Common myeloid progenitor, CD34-positive (primary cell): ENCODE measurements around the gene TBC1D12.

Experiments used
- CTCF ChIA-PET: fragments of 350-600 bp; sonication (Branson Sonifier 250); formaldehyde crosslinking; loops from one replicate; lab custom pipeline; 2021; ENCODE audit warnings: antibody characterized with exemption; lab: Charles Lee
- POLR2A ChIA-PET: fragments of 350-600 bp; sonication (Branson Sonifier 250); formaldehyde crosslinking; loops from one replicate; lab custom pipeline; 2021; ENCODE audit warnings: antibody characterized with exemption; lab: Charles Lee
- DNase-seq, 3 donors: peaks; one replicate each; pipeline versions ENCODE4 v3.0.0 to v3.0.0-alpha.2; 2013
- H3K27ac ChIP-seq, 2 experiments: 1 replicate in 1 of 2; 2 replicates in 1 of 2; pipeline ENCODE4 v1.7.0; 2013; ENCODE audit warnings: inconsistent platforms in 2 of 2, low read length in 2 of 2, mild to moderate bottlenecking in 2 of 2, low read depth in 1 of 2, moderate library complexity in 1 of 2; ENCODE audit not compliant: severe bottlenecking in 2 of 2, insufficient read depth in 1 of 2, poor library complexity in 1 of 2
- H3K27me3 ChIP-seq, 5 experiments: replicated peaks in 2 of 5; 1 replicate in 3 of 5; 2 replicates in 2 of 5; pipeline versions ENCODE4 v1.6.1 to v1.7.0; 2013; ENCODE audit warnings: low read length in 4 of 5, mild to moderate bottlenecking in 2 of 5, moderate library complexity in 2 of 5, inconsistent platforms in 1 of 5; ENCODE audit not compliant: insufficient read depth in 5 of 5, control insufficient read depth in 4 of 5
- H3K36me3 ChIP-seq, 4 experiments: 1 replicate in 2 of 4; 2 replicates in 2 of 4; pipeline versions ENCODE4 v1.6.1 to v1.7.0; 2013; ENCODE audit warnings: low read length in 3 of 4, control low read depth in 1 of 4, mild to moderate bottlenecking in 1 of 4; ENCODE audit not compliant: control insufficient read depth in 4 of 4, insufficient read depth in 4 of 4
- H3K4me1 ChIP-seq, 4 experiments: 1 replicate in 3 of 4; 2 replicates in 1 of 4; pipeline versions ENCODE4 v1.6.1 to v1.7.1; 2013; ENCODE audit warnings: low read length in 3 of 4, mild to moderate bottlenecking in 3 of 4, control low read depth in 1 of 4, inconsistent platforms in 1 of 4, moderate library complexity in 1 of 4; ENCODE audit not compliant: control insufficient read depth in 4 of 4, insufficient read depth in 4 of 4; ENCODE audit errors: control extremely low read depth in 1 of 4
- H3K4me3 ChIP-seq, 7 experiments: 1 replicate in 4 of 7; 2 replicates in 3 of 7; pipeline versions ENCODE4 v1.5.1 to v1.7.0; 2013; ENCODE audit warnings: mild to moderate bottlenecking in 7 of 7, low read length in 6 of 7, moderate library complexity in 6 of 7, inconsistent platforms in 2 of 7, low read depth in 2 of 7, control low read depth in 1 of 7; ENCODE audit not compliant: insufficient read depth in 4 of 7, control insufficient read depth in 1 of 7; ENCODE audit errors: extremely low read depth in 1 of 7
- H3K9me3 ChIP-seq, 5 experiments: 1 replicate in 4 of 5; 2 replicates in 1 of 5; pipeline versions ENCODE4 v1.6.1 to v1.7.1; 2013; ENCODE audit warnings: low read length in 4 of 5, mild to moderate bottlenecking in 2 of 5, inconsistent platforms in 1 of 5, low read depth in 1 of 5, moderate library complexity in 1 of 5; ENCODE audit not compliant: control insufficient read depth in 4 of 5, insufficient read depth in 2 of 5; ENCODE audit errors: control extremely low read depth in 1 of 5
- WGBS: methylation state at CpG from one replicate; pipeline ENCODE4 v1.1.5; 2013; ENCODE audit not compliant: insufficient coverage; 5-methylcytosine and 5-hydroxymethylcytosine counted together

Gene TBC1D12

DNA sequence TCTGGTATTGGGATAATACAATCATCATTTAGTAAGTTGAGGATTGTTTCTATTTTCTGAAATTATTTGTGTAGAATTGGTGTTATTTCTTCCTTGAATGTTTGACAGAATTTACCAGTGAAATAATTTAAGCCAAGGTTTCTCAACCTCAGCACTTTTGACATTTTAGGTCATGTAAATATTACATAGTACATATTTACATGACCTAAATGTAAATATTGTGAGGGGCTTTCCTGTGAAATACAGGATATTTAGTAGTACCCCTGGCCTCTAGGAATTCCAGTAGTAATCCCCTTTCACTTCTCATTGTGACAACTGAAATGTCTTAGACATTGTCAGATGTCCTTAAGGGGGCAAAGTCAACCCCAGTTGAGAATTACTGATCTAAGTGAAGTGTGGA, 59.8 kb downstream of the TBC1D12 start:
- Histone ChIP-seq H3K36me3 (peaks cover 0 to 5% (median under 1%) of the 10 kb centered on the region in 4 experiments), H3K9me3 (peaks cover 4 to 25% (median 9%) of the 10 kb centered on the region in 5 experiments), H3K27me3 (no peaks in the 10 kb centered on the region), H3K27ac (no peak overlapping the region), H3K4me3 (no peak overlapping the region), H3K4me1 (no peaks in the 10 kb centered on the region)
- no peak for DNase-seq
- ChIA-PET POLR2A (no interaction called here), CTCF (no interaction called here)

DNA sequence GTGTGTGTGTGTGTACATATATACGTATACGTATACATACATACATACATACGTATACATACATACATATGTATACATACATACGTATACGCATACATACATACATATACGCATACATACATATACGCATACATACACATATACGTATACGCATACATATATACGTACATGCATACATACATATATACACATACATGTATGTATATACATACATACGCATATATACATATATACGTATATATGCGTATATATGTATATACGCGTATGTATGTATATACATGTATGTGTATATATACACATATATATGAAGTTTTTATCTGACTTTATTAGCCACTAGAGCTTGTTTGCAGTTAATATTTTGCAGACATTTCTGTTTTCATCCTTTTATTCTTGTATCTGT, 63.3 kb downstream of the TBC1D12 start:
- Histone ChIP-seq H3K27me3 (no peaks in the 10 kb centered on the region), H3K27ac (no peak overlapping the region), H3K4me1 (no peaks in the 10 kb centered on the region), H3K9me3 (peaks cover 0 to 18% (median 4%) of the 10 kb centered on the region in 5 experiments), H3K36me3 (no peaks in the 10 kb centered on the region), H3K4me3 (no peak overlapping the region)
- ChIA-PET CTCF (no interaction called here), POLR2A (no interaction called here)
- DNase-seq = no peak
- WGBS = 93% methylated on average over 3 of the region's 15 CpGs

DNA sequence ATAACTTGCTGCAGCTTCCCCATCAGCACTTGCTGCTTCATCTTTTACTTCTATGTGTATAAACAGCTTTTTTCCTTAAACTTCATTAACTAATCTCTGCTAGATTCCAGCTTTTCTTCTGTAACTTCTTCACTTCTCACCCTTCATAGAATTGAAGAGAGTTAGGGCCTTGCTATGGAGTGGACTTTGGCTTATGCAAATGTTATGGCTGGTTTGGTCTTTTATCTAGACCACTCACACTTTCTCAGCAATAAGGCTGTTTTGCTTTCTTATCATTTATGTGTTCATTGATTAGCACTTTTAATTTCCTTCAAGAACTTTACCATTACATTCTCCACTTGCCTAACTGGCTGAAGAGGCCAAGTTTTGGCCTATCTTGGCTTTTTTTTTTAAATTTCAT, 79.1 kb downstream of the TBC1D12 start:
- Histone ChIP-seq H3K36me3 (no peaks in the 10 kb centered on the region), H3K27ac (no peak overlapping the region), H3K4me3 (no peak overlapping the region), H3K9me3 (peaks cover 0 to 4% (median 0%) of the 10 kb centered on the region in 5 experiments), H3K27me3 (no peaks in the 10 kb centered on the region), H3K4me1 (no peaks in the 10 kb centered on the region)
- POLR2A ChIA-PET = no interaction called here
- DNase-seq = no peak
- CTCF ChIA-PET = no interaction called here

DNA sequence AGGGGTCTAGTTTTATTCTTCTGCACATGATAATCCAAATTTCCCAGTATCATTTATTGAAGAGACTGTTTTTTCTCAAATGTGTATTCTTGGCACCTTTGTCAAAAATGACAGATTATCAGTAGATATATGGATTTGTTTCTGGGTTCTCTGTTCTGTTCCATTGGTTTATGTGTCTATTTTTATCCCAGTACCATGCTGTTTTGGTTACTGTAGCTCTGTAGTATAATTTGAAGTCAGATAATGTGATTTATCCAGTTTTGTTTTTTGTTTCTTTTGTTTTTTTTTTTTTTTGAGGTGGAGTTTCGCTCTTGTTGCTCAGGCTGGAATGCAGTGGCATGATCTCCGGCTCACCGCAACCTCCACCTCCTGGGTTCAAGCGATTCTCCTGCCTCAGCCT, 81.6 kb downstream of the TBC1D12 start:
- ChIA-PET CTCF (no interaction called here), POLR2A (no interaction called here)
- no peaks in the 10 kb centered on the region for H3K27me3 ChIP-seq
- no peak overlapping the region for H3K4me3 ChIP-seq
- no peaks in the 10 kb centered on the region for H3K36me3 ChIP-seq
- peaks cover 0 to 10% (median 0%) of the 10 kb centered on the region in 5 experiments for H3K9me3 ChIP-seq
- WGBS = 100% methylated on average over 1 of the region's 4 CpGs
- no peaks in the 10 kb centered on the region for H3K4me1 ChIP-seq
- H3K27ac ChIP-seq = no peak overlapping the region
- DNase-seq = no peak

DNA sequence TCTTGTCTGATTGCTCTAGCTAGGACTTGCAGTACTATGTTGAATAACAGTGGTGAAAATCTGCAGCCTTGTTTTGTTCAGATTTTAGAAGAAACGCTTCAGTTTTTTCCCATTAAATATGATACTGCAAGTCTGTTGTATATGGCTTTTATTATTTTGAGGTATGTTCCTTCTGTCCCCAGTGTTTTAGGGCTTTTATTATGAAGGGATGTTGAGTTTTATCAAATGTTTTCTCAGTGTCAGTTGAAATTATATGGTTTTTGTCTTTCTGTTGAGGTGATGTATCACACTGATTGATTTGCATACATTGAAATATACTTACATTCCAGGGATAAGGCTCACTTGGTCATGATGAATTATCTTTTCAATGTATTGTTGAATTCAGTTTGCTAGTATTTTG, 82.8 kb downstream of the TBC1D12 start:
- CTCF ChIA-PET = no interaction called here
- Histone ChIP-seq H3K27me3 (no peaks in the 10 kb centered on the region), H3K9me3 (peaks cover 0 to 10% (median 0%) of the 10 kb centered on the region in 5 experiments), H3K27ac (no peak overlapping the region), H3K36me3 (no peaks in the 10 kb centered on the region), H3K4me1 (no peaks in the 10 kb centered on the region), H3K4me3 (no peak overlapping the region)
- POLR2A ChIA-PET = no interaction called here
- WGBS = no CpG with 5 or more reads among the region's 1 CpG
- no peak for DNase-seq

DNA sequence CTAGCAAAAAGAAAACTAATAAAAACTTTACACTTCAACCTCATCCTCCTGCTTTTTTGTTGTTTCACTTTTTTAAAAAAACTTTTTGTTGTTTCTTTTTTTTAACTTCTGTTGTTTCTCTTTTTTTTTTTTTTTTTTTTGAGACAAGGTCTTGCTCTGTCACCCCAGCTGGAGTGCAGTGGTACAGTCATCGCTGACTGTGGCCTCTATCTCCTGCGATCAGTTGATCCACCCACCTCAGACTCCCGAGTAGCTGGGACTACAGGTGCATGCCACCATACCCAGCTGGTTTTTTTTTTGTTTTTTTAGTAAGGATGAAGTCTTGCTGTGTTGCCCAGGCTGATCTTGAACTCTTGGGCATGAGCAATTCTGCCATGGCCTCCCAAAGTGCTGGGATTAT, 85.2 kb downstream of the TBC1D12 start:
- Histone ChIP-seq H3K4me3 (no peak overlapping the region), H3K27ac (no peak overlapping the region), H3K36me3 (no peaks in the 10 kb centered on the region), H3K27me3 (no peaks in the 10 kb centered on the region), H3K4me1 (no peaks in the 10 kb centered on the region), H3K9me3 (peaks cover 0 to 10% (median 0%) of the 10 kb centered on the region in 5 experiments)
- WGBS = 94% methylated on average over 3 of the region's 3 CpGs
- no peak for DNase-seq
- ChIA-PET CTCF (no interaction called here), POLR2A (no interaction called here)

DNA sequence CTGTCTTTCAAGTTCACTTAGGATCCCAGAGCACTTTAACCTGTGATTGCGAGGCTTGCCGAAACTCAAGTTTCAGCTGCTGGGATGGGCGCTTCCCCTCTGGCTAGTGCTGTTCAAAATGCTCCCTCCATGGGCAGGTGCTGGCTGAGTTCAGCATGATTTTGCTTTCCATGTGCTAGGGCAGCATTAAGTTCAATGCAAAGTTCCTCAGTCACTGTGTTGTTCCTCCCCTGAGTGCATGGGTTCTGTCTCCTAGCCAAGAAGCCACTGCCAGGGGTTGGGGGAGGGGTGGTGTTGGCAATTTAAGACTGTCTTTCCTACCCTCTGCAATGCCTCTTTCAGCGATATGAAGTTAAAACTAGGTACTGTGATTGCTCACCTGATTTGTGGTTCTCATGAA, 86.8 kb downstream of the TBC1D12 start:
- CTCF ChIA-PET = no interaction called here
- no peak for DNase-seq
- Histone ChIP-seq H3K4me1 (no peaks in the 10 kb centered on the region), H3K27me3 (no peaks in the 10 kb centered on the region), H3K4me3 (no peak overlapping the region), H3K36me3 (no peaks in the 10 kb centered on the region), H3K27ac (no peak overlapping the region), H3K9me3 (peaks cover 0 to 6% (median 0%) of the 10 kb centered on the region in 5 experiments)
- WGBS = 92% methylated on average over 4 of the region's 4 CpGs
- POLR2A ChIA-PET = no interaction called here
